Amniotic stem cell (primary cell): ENCODE data around the gene RHEBL1.

Source experiments
- DNase-seq: peaks from one replicate; lab custom pipeline; 2025; lab: John Stamatoyannopoulos, UW

Gene RHEBL1, protein sequence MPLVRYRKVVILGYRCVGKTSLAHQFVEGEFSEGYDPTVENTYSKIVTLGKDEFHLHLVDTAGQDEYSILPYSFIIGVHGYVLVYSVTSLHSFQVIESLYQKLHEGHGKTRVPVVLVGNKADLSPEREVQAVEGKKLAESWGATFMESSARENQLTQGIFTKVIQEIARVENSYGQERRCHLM

DNA sequence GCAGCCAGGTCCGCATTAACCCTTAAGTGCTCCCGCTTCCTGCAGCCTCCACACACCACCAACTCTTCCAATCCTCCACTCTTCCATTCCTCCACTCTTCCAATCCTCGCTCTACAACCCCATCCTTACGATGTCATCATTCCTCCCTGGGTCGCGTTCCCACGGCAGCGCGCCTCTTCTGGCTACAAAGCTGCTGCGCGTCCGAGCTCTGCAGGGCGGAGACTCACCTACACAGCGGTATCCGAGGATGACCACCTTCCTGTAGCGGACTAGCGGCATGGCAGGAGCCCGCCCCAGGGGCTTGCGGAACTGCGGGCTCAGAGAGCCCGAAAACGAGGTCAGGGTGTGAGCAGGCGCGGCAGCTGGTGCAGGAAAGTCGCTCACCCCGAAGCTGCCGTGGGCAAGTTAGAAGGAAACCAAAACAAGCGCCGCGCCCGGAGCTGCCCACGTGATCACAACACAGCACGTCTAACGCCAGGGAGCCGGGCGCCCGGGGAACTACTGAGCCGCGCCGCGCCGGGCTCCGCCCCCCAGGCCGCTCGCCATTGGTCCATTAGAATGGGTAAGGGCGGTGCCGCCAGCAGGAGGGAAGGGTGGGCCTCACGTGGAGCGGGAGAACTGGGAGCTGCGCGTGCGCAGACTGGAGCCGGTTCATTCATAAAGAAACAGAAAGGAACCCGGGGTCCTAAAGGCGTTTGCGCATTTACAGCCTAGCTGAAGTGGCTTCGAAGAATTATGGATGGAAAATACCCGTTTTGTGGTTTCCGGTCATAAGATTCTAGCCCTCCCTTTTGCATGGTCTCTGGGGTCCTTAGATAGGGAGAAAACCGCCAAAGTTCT is at the start of gene RHEBL1:
Gene RHEBL1, minus strand, starts transcription at position 473 of the 840 bp plus-strand sequence. Its CDS starts 194 bp downstream, at position 279.
- peak; percentile 95 for DNase-seq

DNA sequence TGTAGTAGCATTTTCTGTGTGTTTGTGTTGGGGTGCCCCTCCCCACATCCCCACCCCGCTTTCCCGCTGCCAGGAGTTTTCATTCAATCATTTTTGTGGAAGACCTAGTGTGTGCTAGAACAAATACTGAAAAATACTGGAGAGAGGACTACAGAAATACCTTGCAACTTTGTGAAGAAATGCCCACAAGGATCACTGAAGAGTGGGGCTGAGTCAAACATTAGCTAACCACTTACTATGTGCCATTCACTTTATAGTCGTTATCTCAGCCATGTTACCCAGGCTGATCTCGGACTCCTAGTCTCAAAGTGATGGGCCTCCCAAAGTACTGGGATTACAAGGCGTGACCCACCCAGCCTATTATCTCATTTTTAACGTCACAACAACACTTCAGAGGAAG is 41.4 kb upstream of the RHEBL1 start:
- DNase-seq, result no peak

DNA sequence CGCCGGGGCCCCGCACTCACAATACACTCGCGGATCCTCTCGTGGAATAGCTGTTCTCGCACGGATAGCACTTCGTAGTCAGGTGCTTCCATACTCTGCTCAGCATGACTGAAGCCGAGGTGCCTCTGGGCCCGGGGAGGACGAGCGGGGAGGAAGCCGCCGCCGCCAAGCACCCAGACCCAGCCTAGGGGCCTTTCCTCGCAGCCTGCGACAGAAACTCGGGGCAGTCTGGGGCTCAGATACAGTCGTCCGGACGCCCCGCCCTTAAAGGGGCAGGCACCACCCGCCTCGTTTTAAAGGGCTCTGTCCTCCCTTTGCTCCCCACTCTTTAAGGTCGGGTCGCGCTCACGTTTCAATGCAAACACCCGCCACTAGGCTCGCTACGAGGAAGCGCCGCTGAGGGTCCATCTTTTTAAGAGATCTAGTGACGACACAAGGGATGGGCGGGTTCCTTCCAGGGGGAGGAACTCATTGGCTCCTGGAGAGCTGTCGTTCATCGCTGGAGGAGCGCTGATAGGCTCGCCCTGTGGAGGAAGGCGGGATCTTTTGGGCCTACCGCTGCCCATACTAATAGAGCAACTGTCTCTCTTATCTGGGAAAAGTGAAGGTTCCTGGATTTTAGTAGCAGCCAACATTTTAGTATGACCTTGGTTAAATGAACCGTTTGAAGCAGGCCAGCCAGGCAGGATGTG is 40.8 kb upstream of the RHEBL1 start, which contains the start of gene LMBR1L:
Gene LMBR1L, minus strand, starts transcription at position 384 of the 692 bp plus-strand sequence. Its CDS starts 292 bp downstream, at position 92.
- DNase-seq, result peak; percentile 99

DNA sequence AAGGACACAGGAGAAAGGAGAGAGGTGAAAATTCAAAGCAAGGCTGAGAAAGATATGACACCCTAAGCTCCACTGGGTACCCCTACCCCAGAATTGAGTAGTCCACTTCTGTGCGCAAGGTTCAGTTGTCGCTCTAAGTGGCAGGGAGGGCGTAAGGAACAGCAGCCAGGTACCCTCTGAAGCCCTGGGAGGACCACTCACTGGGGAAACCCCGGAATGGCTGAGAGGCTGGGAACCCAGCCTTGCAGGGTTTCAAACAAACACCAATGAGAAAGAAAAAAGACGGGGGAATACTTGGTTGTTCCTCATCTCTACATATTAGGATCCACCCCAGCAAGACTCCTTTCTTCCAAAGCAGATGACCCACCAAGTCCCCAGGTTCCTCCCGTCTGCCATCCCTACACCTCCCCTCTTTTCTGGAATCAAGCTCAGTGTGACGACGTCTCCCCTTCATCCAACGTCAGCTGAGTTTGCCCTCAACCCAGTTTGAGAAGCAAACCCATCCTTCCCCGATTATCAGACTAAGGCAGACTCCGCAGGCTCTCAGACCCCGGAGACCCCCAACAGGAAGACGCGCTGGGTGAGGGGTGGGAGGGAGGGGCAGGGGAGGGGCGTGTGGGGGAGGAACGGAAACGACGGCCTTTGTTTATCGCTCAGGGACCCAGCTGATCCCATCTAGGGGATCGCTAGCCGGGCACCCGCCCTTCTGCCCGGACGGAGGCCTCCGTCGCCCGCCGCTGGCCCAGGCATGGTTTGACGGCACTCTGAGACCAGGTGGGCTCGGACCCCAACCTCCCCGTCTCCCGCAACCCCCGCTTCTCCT is 40.1 kb upstream of the RHEBL1 start:
- no peak for DNase-seq

DNA sequence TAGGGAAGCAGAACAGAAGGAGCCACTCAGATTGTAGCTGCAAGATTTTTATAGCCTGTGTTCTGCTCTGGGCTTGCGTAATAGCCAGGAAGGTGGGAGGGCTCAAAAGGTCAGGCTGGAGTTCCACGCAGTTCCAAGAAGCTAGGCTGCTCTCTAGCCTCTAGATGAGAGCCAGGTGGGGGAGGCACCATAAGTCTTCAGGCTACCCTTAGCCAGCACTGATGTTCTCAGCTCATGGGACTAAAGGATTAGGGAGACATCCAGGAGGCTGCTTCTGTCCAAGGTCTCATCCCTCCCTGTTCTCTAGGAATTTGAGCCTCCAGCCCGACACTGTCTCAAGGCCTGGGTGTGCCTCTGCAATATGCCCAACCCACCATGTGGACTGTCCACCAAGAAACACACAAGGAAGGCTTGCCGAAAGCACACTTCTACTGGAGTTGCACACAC is 39.2 kb upstream of the RHEBL1 start:
- no peak for DNase-seq

DNA sequence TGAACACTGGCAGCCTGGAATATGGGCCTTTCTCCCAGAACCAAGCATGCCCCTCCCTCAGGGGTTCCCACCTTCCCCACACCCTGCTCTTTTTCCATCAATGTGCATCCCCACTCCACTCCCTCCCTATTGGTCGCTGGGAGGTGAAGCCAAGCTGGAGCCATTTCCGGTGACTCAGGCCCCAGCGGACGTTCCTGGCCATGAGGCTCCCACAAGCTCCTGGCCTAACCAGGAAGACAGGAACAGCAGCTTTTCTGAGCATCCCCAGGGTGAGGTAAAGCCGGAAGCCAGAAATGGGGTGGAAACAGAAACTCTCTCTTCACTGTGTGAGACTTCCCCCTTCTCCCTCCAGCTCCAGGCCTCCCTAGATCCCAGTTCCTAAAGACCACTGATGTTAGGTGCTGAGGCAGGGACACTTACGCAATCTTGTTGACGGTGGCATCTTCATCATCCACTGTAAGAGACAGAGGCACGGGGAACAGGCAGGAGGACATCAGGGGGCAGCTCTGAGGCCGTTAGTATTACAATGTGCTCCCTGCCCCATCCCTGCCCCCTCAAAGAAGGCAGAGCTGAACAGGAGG is 35.8 kb upstream of the RHEBL1 start:
- no peak for DNase-seq

DNA sequence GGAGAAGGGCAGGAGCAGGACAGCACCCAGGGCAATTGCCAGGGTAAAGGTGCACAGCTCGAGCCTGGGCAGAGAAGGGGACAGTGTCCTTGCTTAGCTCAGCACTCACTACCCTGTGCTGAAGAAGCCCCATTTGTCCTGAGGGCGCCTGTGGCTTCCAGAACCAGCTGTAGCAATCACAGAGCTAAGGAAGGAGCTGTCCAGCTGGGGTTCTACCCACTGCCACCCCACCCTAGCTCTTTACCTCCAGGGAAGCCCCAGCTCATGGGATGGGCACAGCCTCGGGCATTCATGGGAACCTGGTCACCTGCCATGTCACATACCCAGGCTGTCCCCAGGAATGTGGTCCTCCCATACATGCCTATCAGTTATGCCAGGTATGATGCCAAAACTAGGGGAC is 35.0 kb upstream of the RHEBL1 start:
- no peak for DNase-seq

DNA sequence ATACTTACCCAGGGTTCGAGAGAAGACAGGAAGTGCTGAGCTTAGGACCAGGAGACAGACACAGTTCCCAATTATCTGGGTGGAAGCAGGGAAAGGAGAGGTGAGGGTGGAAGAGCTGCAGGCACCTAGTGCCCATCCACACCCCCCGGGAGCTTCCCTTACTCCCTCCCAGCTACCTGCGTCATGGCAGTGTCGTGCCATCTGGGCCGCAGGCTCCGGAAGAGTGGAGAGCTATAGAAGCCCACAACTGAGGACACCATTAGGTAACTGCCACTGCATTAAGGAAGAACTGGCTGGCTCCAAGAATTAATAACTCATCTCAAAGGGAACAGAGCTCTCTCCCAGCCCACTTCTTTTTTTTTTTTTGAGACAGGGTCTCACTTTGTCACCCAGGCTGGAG is 30.6 kb upstream of the RHEBL1 start:
- no peak for DNase-seq

DNA sequence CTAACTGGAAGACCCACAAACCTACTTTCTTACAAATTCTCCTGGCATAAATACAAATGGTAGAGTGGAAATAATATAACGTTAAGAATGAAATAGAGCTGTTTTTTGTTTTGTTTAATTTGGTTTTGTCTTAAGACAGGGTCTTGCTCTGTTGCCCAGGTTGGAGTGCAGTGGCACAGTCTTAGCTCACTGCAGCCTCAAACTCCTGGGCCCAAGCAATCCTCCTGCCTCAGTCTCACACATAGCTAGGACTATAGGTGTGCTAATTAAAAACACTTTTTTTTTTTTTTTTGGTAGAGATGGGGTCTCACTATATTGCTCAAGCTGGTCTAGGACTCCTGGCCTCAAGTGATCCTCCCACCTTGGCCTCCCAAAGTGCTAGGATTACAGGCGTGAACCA is 28.9 kb upstream of the RHEBL1 start:
- DNase-seq, result no peak

DNA sequence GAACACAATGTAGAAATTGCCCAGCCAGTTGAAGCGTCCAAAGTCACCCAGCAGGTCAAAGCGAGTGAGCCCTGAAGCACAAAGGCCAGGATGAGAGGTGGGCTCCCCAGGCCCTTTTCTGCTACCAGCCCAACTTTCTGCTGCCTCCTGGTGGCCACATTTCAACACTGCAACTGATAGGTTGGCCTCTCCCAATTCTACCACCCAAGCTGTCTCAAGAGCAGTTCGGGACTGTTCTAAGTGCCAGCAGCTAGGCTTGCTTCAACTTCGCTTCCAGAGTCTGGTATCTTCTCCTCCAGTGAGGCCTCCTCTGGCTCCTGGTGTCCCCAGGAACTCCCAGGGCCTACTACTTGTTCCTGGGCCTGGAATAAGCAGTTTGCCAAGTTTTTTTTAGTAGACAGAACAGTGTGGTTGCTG is 28.3 kb upstream of the RHEBL1 start:
- no peak for DNase-seq

DNA sequence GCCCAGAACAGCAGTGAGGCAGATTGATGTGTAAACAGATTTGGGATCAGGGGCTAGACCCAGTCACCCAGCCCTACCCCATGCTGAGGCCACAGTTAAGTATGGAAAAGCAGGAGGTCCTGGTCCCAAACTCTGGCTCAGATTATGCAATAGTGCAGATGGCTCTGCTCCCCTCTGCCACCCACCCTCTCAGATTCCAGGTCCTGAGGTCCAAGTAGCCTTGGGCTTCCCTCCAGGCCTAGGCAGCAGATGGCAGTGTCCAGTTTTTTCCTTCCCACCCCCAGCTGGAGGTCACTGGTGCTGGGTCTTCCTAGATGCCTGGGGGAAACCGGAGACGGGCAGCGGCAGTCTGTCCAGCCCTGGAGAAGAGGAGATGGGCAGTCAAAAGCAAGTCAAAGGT is 27.6 kb upstream of the RHEBL1 start:
- DNase-seq, result no peak

DNA sequence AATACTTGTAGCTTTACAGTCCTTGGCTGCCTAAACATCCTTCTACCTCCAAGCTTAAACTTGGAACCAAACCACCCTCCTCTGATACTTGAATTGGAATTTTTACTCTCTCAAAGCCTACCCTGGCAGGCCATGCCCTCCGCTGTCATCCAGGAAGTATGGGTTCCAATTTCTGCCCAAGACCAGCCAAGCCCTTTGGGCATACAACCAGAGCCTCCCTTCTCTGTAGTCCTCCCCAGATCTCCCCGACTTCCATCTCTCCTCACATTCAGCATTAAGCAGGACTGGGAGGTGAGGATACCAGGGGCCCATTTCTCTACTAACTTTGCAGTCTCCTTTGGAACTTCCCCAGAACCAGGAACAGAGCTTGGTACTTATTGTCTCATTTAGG is 25.2 kb upstream of the RHEBL1 start:
- no peak for DNase-seq

DNA sequence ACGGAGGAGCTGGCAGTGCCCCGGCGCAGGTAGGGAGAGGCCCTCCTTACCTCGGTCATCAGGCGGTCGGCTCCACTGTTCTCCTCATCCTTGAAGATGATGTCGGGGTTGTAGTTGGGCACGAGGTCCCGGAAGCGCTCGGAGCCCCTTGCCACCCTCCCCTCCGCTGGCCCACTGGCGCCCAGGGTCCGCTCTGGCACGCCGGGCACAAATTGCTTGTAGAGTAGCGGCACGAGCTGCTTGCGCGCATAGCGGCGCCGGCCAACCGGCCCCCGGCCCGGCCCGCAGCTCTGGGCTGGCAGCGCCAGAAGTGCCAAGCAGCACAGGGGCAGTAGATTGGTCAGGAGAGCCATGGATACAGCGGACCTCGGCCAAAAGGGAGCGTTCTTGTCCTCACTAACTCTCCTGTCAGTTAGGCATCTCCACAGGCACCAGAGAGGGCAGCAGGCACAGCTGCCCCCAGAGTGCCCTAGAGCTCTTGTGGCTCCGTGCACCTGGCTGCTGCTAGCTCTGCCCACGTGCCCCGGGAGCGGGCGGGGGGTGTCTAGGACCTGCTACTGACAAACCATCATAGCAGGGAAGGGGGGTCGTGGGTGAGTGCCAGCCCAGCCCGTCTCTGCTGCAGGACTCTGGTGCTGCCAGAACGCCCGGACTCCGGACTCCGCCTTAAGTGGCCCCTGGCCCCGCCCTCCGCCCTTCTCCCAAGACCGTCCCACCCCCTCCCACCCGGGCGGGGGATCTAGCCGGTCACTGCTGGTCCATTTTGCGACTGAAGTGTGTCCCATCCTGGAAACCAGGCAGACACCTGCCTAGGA is 24.6 kb upstream of the RHEBL1 start, which contains the start of gene DHH:
Gene DHH, minus strand, starts transcription at position 642 of the 815 bp plus-strand sequence. Its CDS starts 289 bp downstream, at position 353.
- DNase-seq, result no peak

DNA sequence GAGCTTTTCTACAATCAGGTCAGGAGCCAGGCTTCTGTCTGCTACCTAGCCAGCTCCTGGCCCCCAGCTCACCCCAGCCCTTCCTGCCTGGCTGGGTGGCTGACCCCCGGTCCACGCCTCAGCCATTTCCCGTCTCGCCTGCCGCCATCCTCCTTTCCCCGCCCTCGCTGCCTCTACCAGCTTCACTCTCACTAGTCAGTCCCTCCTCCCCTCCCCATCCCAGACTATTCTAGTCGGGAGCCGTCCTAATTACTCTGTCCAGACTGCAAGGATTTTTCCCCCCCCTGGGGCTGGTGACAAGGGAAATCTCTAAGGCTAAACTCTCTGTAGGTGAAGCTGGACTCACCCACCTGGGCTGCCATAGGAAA is 24.0 kb upstream of the RHEBL1 start:
- no peak for DNase-seq

DNA sequence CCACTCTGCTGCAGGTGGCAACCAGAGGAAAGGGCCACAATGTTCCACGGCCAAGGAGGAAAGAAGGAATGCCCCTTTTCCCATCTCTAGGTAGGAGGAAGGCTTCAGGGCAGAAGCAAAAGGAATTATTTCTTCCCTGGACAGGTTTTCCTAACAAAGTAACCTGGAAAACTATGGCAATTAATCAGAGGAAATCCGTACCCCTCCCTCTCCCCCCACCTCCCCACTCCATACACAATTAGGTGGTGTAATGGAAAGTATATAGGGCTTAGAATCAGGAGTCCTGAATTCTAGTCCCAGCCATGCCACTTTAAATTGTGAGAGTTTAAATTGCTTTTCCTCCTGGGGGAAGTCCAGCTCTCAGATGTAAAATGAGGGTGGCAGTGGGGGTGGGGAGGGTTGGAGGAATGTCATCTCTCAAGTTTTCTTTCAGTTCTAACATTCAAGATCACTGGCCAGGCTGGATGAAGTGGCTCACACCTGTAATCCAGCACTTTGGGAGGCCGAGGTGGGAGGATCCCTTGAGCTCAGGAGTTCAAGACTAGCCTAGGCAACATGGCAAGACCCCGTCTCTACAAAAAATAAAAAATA is 23.1 kb upstream of the RHEBL1 start:
- DNase-seq, result no peak

DNA sequence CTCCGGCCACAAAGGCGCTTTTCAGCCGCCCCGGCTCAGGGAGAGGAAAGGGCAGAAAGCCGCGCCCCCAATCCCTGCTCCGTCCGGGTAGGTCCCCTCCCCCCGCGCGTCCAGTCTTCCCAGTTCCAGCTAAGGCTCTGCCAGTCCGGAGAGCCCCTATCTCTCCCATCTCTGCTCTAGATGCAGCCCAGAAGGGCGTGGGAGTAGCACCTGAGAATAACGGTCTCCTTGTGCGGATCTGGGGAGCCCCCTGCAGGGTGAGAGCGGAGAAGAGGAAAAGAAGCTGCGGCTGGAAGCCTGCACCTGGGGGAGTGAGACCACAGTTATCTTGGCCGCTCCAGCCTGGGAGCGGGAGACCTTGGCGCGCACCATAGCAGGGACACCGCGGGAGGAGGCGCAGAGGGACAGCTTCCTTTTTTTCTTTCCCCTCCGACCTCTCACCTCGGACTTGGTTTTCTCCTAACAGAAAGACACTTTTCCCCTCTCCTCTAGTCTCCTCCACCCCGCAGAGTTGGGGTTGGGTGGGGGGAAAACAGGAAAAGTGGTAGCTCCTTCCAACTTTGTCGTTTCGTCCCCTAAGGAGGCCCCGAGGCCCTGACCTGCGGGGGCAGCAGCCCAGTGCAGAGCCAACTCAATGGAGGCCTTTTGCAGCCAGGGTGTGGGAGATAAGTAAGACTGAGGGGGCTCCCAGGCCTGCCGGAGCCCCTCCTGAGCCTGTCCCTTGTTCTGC is 22.5 kb upstream of the RHEBL1 start:
- DNase-seq, result no peak

DNA sequence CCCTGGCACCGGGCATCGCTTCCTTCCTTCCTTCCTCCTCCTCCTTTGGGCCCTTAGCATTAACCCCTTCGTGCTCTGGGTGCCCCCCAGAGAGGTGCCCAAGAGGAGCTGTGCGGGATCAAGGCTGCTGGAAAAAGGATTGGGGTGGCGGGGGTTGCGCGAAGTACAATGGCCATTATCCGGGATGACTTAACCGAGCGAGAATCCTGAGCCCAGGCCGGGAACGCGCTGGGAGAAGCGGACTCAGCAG is 22.0 kb upstream of the RHEBL1 start:
- DNase-seq, result no peak

DNA sequence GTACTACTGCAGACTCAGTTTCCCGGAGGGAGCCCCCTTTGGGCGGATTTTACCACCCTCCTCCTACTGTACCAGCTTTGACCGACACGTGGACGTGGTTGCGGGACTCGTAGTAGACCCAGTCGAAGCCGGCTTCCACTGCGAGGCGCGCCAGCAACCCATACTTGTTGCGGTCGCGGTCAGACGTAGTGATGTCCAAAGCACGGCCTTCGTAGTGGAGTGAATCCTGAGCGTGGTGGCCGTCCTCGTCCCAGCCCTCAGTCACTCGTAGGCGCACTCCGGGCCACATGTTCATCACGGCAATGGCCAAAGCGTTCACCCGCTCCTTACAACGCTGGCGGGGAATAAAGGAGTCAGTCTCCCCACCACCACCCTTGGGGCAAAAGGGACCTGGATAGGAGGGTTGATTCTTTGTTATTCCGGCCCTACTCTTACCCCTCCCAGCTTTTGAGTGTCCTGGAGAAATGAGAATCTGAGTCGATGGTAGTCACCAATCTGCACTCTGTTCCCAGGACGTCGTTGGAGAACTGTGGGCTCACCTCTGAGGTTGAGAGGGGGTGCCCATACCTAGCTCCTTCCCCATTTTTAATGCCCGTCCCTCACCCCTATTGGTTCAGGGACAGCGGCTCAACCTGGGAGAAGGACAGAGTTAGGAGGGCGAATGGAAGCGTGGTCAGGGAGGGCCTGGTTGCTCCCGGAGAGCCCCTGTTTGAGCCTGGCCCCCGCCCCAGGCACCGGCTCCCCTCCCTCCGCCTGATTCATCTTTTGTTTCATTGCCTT is 21.5 kb upstream of the RHEBL1 start:
- DNase-seq, result no peak
